AG09319 (cell line): ENCODE data around the gene NRP1.
A peak's percentile ranks its signal among the peaks of the same experiment; 100 is the strongest.

Experiments
- DNase-seq: peaks from one replicate; pipeline ENCODE4 v3.0.0-alpha.2; 2010; ENCODE audit warnings: low read depth; ENCODE audit errors: extremely low read depth
- TF ChIP-seq, protein P1 (sequence below): IDR thresholded peaks from 2 replicates; pipeline ENCODE4 v1.5.1; 2011; ENCODE audit warnings: low read depth, mild to moderate bottlenecking, inconsistent platforms, low read length, moderate library complexity

Gene NRP1

DNA sequence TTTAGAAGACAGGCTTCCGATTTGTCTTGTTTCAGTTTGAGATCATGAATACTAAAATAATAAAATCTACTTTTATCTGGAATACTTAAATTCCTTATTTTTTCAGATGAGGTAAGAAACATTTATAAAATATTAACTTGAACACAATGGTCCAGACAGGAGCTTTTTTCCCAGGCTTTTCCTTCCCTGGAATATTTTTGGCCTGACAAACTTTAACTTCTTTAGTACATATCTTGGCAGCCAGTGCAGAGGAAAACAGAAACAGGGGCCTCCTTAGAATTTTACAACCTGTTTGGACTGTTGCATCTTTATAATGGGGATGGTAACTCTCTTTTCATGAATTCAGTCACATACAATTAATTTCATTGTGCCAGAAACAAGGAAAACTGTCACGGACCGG lies 41.4 kb downstream of the NRP1 start:
- TF ChIP-seq, protein P1, sequence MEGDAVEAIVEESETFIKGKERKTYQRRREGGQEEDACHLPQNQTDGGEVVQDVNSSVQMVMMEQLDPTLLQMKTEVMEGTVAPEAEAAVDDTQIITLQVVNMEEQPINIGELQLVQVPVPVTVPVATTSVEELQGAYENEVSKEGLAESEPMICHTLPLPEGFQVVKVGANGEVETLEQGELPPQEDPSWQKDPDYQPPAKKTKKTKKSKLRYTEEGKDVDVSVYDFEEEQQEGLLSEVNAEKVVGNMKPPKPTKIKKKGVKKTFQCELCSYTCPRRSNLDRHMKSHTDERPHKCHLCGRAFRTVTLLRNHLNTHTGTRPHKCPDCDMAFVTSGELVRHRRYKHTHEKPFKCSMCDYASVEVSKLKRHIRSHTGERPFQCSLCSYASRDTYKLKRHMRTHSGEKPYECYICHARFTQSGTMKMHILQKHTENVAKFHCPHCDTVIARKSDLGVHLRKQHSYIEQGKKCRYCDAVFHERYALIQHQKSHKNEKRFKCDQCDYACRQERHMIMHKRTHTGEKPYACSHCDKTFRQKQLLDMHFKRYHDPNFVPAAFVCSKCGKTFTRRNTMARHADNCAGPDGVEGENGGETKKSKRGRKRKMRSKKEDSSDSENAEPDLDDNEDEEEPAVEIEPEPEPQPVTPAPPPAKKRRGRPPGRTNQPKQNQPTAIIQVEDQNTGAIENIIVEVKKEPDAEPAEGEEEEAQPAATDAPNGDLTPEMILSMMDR, result no peak
- no peak for DNase-seq

DNA sequence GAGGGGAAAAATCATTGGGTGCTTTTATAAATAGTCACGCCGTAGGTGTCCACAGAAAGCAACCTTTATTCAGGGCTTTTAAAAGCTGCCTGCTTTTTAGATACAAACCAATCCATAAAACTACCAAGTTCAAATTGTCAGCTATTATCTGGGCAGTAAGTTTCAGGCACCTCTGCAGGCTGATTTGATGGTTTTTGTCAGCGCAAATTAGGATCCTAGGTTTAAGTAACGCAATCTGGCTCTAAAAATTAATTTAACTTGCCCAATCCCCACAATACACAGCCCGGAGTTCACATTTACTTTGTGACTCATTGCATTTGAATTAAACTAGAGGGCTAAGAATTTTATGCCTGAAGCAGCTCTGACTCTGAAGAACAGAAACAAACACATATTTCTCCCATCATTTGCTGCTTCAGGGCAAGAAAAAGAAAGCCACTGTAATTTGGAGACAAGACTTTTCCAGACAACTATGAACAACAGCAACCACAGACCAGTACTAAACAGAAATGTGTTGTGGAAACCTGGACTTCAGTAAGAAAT lies 43.3 kb downstream of the NRP1 start:
- DNase-seq, result peak; percentile 81
- TF ChIP-seq, protein P1, result no peak

DNA sequence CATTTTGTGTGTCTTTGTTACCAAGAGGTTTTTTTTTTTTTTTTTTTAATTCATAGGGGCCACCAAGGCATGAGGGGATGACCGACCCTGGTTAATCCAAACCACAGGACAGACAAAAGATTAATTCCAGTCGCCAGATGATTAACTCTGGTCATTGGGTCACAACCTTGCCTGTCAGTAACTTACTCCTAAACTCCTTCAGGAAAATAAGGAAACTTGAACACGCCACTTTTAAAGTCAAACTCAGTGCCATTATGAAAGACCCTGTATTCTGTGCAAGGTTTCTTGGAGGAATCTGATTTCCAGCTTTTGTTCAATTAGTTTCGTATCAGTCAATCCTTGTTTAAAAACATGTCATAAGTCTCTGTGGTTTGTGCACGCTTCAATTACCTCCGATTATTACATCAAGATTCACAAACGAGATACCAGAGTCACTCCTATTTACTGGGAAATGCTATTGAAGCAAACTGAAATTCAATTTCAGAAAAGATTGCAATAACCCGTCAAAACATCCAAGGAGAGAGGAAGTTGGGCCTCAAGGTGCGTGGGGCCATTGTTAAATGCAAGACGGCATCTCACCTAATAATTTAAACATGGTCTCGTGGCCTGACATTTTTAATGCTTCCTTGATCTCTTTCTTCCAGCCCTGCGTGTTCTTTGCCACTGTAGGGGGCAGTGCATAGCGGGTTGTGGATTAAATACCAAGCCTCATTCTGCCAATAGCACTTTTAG lies 44.0 kb downstream of the NRP1 start:
- no peak for DNase-seq
- TF ChIP-seq, protein P1, result peak; percentile 12

DNA sequence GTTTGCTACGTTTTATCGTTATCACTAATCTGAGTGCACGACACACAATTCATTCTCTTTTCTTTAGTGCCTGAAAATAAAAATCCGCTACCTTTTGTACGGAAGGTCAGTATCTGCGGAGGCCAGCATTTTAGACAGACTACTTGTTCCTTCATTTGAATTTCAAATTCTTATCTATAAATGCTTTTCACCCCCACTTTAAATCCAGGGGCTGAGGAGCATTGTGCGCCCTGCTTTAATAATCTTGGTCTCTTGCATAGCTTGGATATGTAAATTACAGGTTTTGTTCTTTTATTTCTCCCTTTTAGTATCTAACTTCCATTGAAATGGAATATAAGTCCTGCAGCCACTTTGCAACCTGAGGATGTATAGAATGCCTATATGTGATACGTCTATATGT lies 44.7 kb downstream of the NRP1 start:
- DNase-seq, result no peak
- TF ChIP-seq, protein P1, result no peak

DNA sequence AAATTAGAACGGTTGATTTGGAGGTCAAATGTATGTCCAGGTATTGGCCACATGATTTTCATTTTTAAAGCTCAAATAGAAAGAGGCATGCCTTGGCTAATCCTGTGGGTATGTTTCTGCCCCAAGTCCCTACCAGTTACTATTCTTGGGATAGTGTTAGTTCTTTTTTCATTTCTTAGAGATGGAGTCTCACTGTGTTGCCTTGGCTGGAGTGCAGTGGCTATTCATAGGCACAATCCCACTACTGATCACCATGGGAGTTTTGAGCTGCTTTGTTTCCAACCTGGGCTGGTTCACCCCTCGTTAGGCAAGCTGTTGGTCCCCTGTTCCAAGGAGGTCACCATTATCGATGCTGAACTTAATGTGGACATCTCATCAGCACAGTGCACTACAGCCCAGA lies 46.3 kb downstream of the NRP1 start:
- no peak for DNase-seq
- TF ChIP-seq, protein P1, result no peak

DNA sequence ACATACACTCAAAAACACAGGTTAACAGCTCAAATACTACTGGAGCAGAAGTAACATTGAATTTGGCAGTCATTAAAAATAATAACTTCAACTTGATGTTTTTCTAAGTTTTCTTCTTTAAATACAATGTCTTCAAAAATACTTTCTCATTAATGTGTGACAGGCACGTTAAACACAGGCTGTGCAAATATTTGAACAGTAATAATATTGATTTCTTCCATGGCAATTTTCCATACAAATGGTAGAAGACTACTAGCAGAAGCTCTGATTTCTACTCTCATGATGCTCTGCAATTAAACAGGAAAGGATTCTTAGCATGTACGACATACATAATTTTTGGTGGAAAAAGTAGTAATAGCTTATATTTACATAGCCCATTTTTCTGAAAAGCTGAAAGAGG lies 47.4 kb downstream of the NRP1 start:
- no peak for DNase-seq
- TF ChIP-seq, protein P1, result no peak

DNA sequence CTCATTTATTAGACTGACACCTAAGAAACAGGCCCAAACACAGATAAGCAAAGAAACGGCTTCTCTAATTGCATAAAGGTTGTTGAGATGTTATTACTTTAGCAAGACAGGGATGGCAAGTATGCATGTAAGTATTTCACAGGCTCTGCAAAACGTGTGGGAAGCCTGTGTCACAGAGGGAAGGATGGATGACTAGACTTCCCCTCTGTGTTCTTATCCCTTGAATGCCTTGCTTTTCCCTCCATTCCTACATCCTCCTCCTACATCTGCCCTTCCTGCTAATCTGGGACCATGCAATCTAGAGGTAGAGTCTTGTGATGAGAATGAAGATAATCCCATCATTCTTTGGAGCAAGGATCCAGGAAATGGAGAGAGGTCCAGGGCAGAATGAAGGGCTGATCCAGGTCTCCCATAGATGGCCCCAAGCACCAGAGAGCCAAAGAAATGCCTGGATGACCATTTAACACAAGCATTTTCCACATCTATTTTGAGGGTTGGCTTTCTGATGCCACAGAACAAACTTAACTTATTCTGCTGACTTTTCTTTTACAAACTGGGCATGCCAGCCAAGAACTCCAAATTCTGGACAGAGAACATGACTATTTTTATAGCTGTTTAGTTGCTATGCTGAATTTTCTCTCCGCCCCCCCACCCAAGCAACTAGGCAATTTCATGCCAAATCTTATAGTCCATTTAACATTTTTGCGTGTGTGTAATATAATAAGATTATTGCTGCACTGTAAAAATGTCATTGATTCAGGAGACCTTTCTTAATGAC lies 48.1 kb downstream of the NRP1 start:
- no peak for DNase-seq
- TF ChIP-seq, protein P1, result no peak
